Measurements from ENCODE around the gene RARB.

Gene RARB

GRCh38 chr3:25448750-25449692 lies 21.0 kb downstream of the RARB start:
- FAIRE-seq = no peak

- FAIRE-seq = no peak
Observed at GRCh38 chr3:25449857-25450256, 21.8 kb downstream of the RARB start.

GRCh38 chr3:25452192-25452591 lies 24.1 kb downstream of the RARB start:
- no peak for FAIRE-seq

GRCh38 chr3:25452740-25453139 lies 24.7 kb downstream of the RARB start:
- FAIRE-seq = no peak

- no peak for FAIRE-seq
Observed at GRCh38 chr3:25453619-25454004, 25.5 kb downstream of the RARB start.

- no peak for FAIRE-seq
Observed at GRCh38 chr3:25454005-25454927, 26.2 kb downstream of the RARB start.

GRCh38 chr3:25455441-25456132 lies 27.5 kb downstream of the RARB start:
- no peak for FAIRE-seq

GRCh38 chr3:25456723-25457670 lies 28.9 kb downstream of the RARB start:
- FAIRE-seq = no peak

- no peak for FAIRE-seq
Observed at GRCh38 chr3:25457671-25458419, 29.8 kb downstream of the RARB start.

GRCh38 chr3:25458420-25458814 lies 30.4 kb downstream of the RARB start:
- no peak for FAIRE-seq

GRCh38 chr3:25460751-25461150 lies 32.7 kb downstream of the RARB start:
- FAIRE-seq = no peak

- FAIRE-seq = no peak
Observed at GRCh38 chr3:25461946-25462345, 33.9 kb downstream of the RARB start.

- no peak for FAIRE-seq
Observed at GRCh38 chr3:25462495-25462894, 34.4 kb downstream of the RARB start.

GRCh38 chr3:25463836-25464418 lies 35.9 kb downstream of the RARB start:
- no peak for FAIRE-seq

GRCh38 chr3:25465266-25465860 lies 37.3 kb downstream of the RARB start:
- FAIRE-seq = no peak

GRCh38 chr3:25468866-25469319 lies 40.8 kb downstream of the RARB start:
- FAIRE-seq = no peak

- FAIRE-seq = no peak
Observed at GRCh38 chr3:25469558-25469957, 41.5 kb downstream of the RARB start.

GRCh38 chr3:25471081-25471768 lies 43.2 kb downstream of the RARB start:
- no peak for FAIRE-seq

GRCh38 chr3:25472153-25472552 lies 44.1 kb downstream of the RARB start:
- FAIRE-seq = no peak

GRCh38 chr3:25472731-25473130 lies 44.7 kb downstream of the RARB start:
- no peak for FAIRE-seq

Measured in TTC549 (cell line).